Hematopoietic multipotent progenitor cell treated with erythropoietin and hydrocortisone succinate and interleukin-3 and kit ligand, for 8 days (in vitro differentiated cells): ENCODE measurements around the gene HIPK2.

Experiments used
- DNase-seq: peaks from one replicate; pipeline ENCODE4 v3.0.0-alpha.2; 2015

The HIPK2 gene

GRCh38 chr7:139523968-139524815 is 253.6 kb downstream of the HIPK2 start:
- DNase-seq: no peak

GRCh38 chr7:139523199-139523941 is 254.4 kb downstream of the HIPK2 start, which contains the start of gene CLEC2L:
Gene CLEC2L, plus strand, starts transcription at chr7:139523685. Its CDS starts 243 bp downstream, at chr7:139523928.
- DNase-seq: no peak

- no peak for DNase-seq
Measured at GRCh38 chr7:139522830-139523198, 255.0 kb downstream of the HIPK2 start.

GRCh38 chr7:139521439-139521838 is 256.4 kb downstream of the HIPK2 start:
- no peak for DNase-seq

- DNase-seq: no peak
Measured at GRCh38 chr7:139515266-139515665, 262.5 kb downstream of the HIPK2 start.
